ENCODE data around the gene PML. TPM values are rescaled to one million over a fixed set of nuclear protein-coding genes. Genes with fewer than 3 reads are reported as not detected.

PML gene
- total RNA-seq, 1 donor, result 31.9 TPM

DNA sequence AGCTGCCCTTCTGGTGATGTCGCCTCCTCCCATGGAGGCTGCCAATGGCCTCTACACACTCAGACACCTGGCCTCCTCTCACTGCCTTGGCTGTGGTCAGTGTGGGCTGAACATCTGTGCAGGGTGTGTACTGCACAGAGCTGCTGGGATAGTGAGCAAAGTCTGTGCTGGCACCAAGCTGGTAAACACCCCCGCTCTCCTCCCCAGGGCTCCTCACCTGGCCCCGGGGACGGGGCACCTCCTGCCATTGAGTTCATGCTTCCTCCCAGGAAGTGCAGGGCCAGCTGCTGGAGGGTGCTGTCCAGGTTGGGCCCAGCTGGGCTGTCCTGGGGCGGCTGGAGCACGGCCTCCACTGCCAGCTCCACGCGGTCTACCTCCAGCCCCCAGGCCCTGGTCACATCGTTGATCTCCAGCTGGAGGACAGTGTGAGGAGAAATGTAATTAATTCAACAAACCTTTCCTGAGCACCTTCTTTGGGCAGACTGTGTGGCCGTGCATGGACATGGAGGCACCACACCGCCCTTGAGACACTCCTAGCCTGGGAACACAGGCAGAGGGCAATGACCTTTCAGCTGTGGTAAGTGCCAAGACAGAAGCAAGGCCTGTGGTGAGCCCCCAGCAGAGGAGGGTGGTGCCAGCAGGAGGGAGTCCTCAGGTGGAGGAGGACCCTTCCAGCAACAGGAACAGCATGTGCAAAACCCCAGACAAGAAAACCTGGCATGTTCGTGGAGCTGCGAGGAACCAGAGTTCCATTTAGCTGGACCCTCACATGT, 9.2 kb upstream of the PML start:
- no peak overlapping the region for H3K4me3 ChIP-seq (ENCODE audit: low read depth, low read length)
- TF ChIP-seq, protein P1, sequence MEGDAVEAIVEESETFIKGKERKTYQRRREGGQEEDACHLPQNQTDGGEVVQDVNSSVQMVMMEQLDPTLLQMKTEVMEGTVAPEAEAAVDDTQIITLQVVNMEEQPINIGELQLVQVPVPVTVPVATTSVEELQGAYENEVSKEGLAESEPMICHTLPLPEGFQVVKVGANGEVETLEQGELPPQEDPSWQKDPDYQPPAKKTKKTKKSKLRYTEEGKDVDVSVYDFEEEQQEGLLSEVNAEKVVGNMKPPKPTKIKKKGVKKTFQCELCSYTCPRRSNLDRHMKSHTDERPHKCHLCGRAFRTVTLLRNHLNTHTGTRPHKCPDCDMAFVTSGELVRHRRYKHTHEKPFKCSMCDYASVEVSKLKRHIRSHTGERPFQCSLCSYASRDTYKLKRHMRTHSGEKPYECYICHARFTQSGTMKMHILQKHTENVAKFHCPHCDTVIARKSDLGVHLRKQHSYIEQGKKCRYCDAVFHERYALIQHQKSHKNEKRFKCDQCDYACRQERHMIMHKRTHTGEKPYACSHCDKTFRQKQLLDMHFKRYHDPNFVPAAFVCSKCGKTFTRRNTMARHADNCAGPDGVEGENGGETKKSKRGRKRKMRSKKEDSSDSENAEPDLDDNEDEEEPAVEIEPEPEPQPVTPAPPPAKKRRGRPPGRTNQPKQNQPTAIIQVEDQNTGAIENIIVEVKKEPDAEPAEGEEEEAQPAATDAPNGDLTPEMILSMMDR (IDR thresholded peaks at IDR 0.05; ENCODE audit: insufficient read depth, low read length), result no peak
- peak; percentile 55 for DNase-seq (ENCODE audit: low read depth)

DNA sequence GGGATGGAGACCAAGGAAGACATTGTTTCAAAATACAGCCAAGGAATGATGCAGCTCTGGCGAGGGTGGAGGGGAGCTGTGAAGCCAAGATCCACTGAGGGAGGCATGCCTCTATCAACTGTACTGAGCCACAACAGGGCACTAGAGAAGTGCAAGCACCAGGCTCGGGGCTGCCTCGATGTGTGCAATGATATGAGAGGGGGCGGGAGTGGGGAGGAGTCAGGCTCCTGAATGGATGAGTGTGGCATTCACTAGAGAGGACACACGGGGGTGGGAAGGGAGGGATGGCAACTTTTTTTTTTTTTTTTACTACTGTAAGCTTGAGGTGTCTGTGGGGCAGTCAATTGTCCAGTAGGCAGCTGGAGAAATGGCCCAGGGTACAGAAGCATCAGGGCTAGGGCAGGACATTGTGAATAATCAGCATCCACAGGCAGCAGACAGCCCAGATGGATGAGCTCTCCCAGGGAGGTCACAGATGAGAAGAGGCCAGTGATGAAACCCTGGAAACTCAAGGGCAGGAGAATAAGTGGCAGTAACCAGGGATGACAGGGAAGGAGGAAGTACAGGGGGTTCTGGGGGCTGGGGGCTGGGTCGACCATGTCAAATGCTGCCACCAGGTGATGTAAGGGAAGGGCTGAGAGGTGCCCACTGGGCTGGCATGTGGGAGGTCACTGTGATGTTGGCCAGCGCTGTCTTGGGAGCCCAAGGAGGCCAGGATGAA, 8.3 kb upstream of the PML start:
- no peak overlapping the region for H3K4me3 ChIP-seq (ENCODE audit: low read depth, low read length)
- TF ChIP-seq, protein P1 (IDR thresholded peaks at IDR 0.05; ENCODE audit: insufficient read depth, low read length), result no peak
- DNase-seq (ENCODE audit: low read depth), result no peak

DNA sequence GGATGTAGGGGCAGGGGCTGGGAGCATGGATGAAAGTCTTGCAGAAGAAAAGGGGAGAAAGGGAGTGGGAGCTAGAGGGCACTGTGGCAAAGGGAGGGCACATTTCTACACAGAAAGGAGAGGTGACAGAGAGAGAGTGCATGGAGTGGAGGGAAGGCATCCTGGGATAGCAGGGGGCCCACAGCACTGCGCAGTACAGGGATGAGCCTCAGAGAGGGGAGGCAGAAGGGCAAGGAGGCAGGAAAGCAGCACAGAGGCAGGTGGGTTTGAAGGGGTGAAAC, 7.8 kb upstream of the PML start:
- TF ChIP-seq, protein P1 (IDR thresholded peaks at IDR 0.05; ENCODE audit: insufficient read depth, low read length), result no peak
- no peak overlapping the region for H3K4me3 ChIP-seq (ENCODE audit: low read depth, low read length)

DNA sequence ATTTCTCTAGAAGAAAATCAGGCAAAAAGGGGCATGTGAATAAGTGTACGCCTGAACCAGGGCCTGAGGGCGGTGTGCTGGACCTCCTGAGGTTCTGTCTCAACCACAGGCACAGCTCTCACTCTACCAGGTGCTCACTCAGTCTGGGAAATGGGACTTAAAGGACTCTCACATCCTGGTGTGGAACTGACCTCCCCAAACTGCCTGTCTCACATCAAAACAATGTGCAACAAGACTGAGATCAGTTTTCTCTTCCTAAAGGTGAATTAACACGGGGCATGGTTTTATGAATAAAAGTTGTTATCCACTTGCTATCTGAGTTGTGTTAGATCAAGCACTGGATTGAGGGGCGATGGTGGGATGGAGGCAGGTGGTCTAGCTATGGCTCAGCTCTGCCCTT, 7.3 kb upstream of the PML start:
- H3K4me3 ChIP-seq (ENCODE audit: low read depth, low read length), result no peak overlapping the region
- DNase-seq (ENCODE audit: low read depth), result no peak
- TF ChIP-seq, protein P1 (IDR thresholded peaks at IDR 0.05; ENCODE audit: insufficient read depth, low read length), result no peak

More for the DNA sequence above, 7.8 kb upstream of the PML start:
- DNase-seq (ENCODE audit: low read depth), result no peak

DNA sequence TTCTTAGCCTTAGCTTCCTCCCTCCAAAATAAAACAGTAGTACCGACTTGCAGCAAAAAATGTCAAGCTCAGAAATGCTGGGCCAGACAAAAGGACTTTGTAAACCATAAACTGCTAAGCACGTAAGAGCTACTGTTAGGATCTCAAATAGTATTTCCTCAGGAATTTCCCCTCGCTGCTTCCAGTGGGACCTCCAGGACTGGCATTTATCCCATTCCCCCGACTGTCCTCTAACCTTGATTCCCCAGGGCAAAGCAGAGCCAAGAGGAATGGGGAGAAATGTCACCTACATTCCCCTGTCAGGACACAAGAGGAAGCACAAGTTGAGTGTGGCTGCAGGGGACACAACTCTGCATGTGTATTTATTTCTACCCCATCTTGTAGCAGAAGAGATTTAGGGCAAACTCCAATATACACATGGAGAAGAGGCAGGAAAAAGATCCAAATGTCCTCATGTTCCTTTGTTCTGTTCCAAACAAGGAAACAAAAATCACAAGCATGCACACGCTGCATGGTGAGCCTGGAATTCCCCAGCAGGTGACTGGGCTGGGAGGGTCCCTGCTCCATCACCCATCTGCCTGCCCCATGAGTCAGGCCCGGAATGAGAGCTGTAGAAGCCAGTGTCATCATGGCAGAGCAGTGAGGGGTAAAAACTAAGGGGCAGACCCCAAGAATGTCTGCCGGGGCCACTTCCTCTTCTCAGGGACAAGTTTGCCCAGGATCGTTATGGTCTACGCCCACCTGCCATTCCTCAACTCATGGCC, 6.7 kb upstream of the PML start:
- DNase-seq (ENCODE audit: low read depth), result no peak
- TF ChIP-seq, protein P1 (IDR thresholded peaks at IDR 0.05; ENCODE audit: insufficient read depth, low read length), result no peak

DNA sequence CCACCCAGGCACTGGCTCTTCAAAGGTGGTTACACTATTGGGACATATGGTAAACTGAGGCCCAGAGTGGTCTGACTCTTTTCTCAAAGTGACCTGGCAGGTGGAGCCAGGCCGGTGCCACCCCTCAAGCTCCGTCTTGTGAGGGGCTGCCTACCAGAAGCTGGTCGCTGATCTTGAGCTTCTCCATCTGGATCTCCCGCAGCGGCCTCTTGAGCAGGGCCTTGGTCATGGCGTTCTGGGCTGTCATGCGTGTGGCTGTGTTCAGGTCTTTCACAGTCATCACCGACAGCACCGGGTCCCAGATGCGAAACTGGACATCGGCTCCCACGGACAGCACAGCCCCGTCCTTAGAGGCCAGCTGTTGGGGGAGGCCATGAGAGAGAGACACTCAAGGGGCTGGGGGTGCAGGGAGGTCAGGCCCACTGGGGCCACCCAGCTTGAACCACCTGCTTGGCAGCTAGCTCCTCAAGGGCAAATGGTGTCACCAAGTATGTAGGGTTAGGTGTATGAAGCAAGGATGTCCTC, 6.0 kb upstream of the PML start:
- TF ChIP-seq, protein P1 (IDR thresholded peaks at IDR 0.05; ENCODE audit: insufficient read depth, low read length), result no peak

More for the DNA sequence above, 6.7 kb upstream of the PML start:
- H3K4me3 ChIP-seq (ENCODE audit: low read depth, low read length), result no peak overlapping the region

More for the DNA sequence above, 6.0 kb upstream of the PML start:
- DNase-seq (ENCODE audit: low read depth), result no peak
- no peak overlapping the region for H3K4me3 ChIP-seq (ENCODE audit: low read depth, low read length)
